G401 (cell line): ENCODE measurements around the gene GIPC2. TPM values are rescaled to one million over a fixed set of nuclear protein-coding genes. Genes with fewer than 3 reads are reported as not detected.
"Not testable (repeated sequence)": the region's sequence is repeated elsewhere in the genome, so short reads cannot be mapped to it uniquely, and the experiment has no call there.

Source experiments
- DNase-seq: peaks from one replicate; pipeline ENCODE4 v3.0.0-alpha.2; 2015; ENCODE audit warnings: low spot score
- in situ Hi-C: cut with HindIII; loops from 2 replicates; pipeline ENCODE4 v1.10.0; 2016; ENCODE audit warnings: low sequenced_read_pairs, mixed read lengths
- total RNA-seq: library from RNA; depleted of rRNA; stranded (reverse); fragments of >200 nt; shearing (Covaris generic); gene quantifications from 2 replicates; pipeline ENCODE4 v1.2.3, GENCODE V29; 2014

The GIPC2 gene
- total RNA-seq, 1 experiment from 2014 or later = not detected

GRCh38 chr1:78088015-78088414 lies 42.2 kb downstream of the GIPC2 start:
- in situ Hi-C loops = no loop called here
- no peak for DNase-seq

GRCh38 chr1:78088486-78088885 lies 42.7 kb downstream of the GIPC2 start:
- no peak for DNase-seq
- in situ Hi-C loops = no loop called here

GRCh38 chr1:78089010-78089409 lies 43.2 kb downstream of the GIPC2 start:
- in situ Hi-C loops = no loop called here

GRCh38 chr1:78090472-78091133 lies 44.8 kb downstream of the GIPC2 start:
- in situ Hi-C loops = no loop called here
- no peak for DNase-seq

More at GRCh38 chr1:78089010-78089409, 43.2 kb downstream of the GIPC2 start:
- no peak for DNase-seq

- no peak for DNase-seq
- in situ Hi-C loops = no loop called here
These were observed 45.5 kb downstream of the GIPC2 start for GRCh38 chr1:78091215-78091813.

- DNase-seq = no peak
- in situ Hi-C loops = no loop called here
These were observed 46.1 kb downstream of the GIPC2 start for GRCh38 chr1:78091886-78092285.

- DNase-seq = no peak
These were observed 46.9 kb downstream of the GIPC2 start for GRCh38 chr1:78092643-78093042.

GRCh38 chr1:78093560-78093959 lies 47.8 kb downstream of the GIPC2 start:
- no peak for DNase-seq
- in situ Hi-C loops = no loop called here

More at GRCh38 chr1:78092643-78093042, 46.9 kb downstream of the GIPC2 start:
- in situ Hi-C loops = no loop called here

GRCh38 chr1:78094639-78095038 lies 48.9 kb downstream of the GIPC2 start:
- no peak for DNase-seq
- in situ Hi-C loops = no loop called here

GRCh38 chr1:78095593-78095992 lies 49.8 kb downstream of the GIPC2 start:
- in situ Hi-C loops = no loop called here
- no peak for DNase-seq

GRCh38 chr1:78096017-78096416 lies 50.3 kb downstream of the GIPC2 start:
- no peak for DNase-seq
- in situ Hi-C loops = no loop called here

GRCh38 chr1:78096976-78097375 lies 51.2 kb downstream of the GIPC2 start:
- in situ Hi-C loops = no loop called here

GRCh38 chr1:78101051-78101450 lies 55.3 kb downstream of the GIPC2 start:
- in situ Hi-C loops = no loop called here
- no peak for DNase-seq

More at GRCh38 chr1:78096976-78097375, 51.2 kb downstream of the GIPC2 start:
- DNase-seq = no peak

- no peak for DNase-seq
- in situ Hi-C loops = no loop called here
These were observed 55.7 kb downstream of the GIPC2 start for GRCh38 chr1:78101514-78101913.

- in situ Hi-C loops = no loop called here
- no peak for DNase-seq
These were observed 56.3 kb downstream of the GIPC2 start for GRCh38 chr1:78102082-78102481.

- in situ Hi-C loops = no loop called here
- DNase-seq = no peak
These were observed 57.1 kb downstream of the GIPC2 start for GRCh38 chr1:78102916-78103315.

- no peak for DNase-seq
- in situ Hi-C loops = no loop called here
These were observed 58.6 kb downstream of the GIPC2 start for GRCh38 chr1:78104322-78104721.

- DNase-seq, in situ Hi-C loops: not testable (repeated sequence)
These were observed 63.9 kb downstream of the GIPC2 start for GRCh38 chr1:78109659-78110058.

GRCh38 chr1:78113156-78113916 lies 67.6 kb downstream of the GIPC2 start:
- in situ Hi-C loops = no loop called here
- no peak for DNase-seq
